ENCODE measurements around the gene ZNF280B.
"Not testable (repeated sequence)": the region's sequence is repeated elsewhere in the genome, so short reads cannot be mapped to it uniquely, and the experiment has no call there.

The ZNF280B gene

GRCh38 chr22:22515890-22516289, 7.3 kb upstream of the ZNF280B start:
- no peak overlapping the region for H3K9ac ChIP-seq
- TF ChIP-seq CTCF (conservative IDR thresholded peaks at IDR 0.05; ENCODE audit: low read depth, low read length) = no peak
- H3K36me3 ChIP-seq (ENCODE audit: insufficient read depth) = no peaks in the 10 kb centered on the region
- no peaks in the 10 kb centered on the region for H3K4me1 ChIP-seq (ENCODE audit: low read depth, poor library complexity, severe bottlenecking)
- no peaks in the 10 kb centered on the region for H3K27me3 ChIP-seq (ENCODE audit: insufficient read depth, low read depth)
- no peak overlapping the region for H3K27ac ChIP-seq
- H3K4me3 ChIP-seq (IDR thresholded peaks at IDR 0.05; ENCODE audit: insufficient read depth, low read depth, low read length) = no peak overlapping the region
- no peaks in the 10 kb centered on the region for H3K79me2 ChIP-seq (ENCODE audit: insufficient read depth, low read depth)
- H3K4me2 ChIP-seq = no peak overlapping the region
- H2AFZ ChIP-seq (ENCODE audit: low read depth) = no peak overlapping the region
- no peaks in the 10 kb centered on the region for H4K20me1 ChIP-seq (ENCODE audit: insufficient read depth)

DNA sequence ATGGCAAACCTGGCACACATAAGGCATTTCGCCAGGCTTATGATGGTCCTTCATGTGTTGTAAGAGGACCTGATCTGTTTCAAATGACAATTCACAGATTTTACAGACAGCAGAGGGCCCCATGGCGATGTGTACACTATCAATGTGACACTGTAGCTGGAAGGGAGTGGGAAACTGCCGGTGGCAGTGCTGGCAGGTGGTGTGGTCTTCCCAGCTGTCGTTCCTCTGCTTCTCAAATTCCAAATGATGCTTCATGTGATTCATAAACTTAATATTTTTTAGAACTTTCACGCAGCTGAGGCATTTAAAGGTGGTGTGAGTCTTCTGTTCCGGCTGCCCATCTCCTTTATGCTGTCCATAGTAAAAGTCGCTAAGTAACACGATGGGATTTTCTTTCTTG, 5.9 kb upstream of the ZNF280B start:
- not testable (repeated sequence) for H3K36me3 ChIP-seq (ENCODE audit: insufficient read depth); H3K4me1 ChIP-seq (ENCODE audit: low read depth, poor library complexity, severe bottlenecking); H3K4me2 ChIP-seq; H3K27ac ChIP-seq; H3K9ac ChIP-seq; H4K20me1 ChIP-seq (ENCODE audit: insufficient read depth); H3K27me3 ChIP-seq (ENCODE audit: insufficient read depth, low read depth); H3K4me3 ChIP-seq (IDR thresholded peaks at IDR 0.05; ENCODE audit: insufficient read depth, low read depth, low read length); H3K79me2 ChIP-seq (ENCODE audit: insufficient read depth, low read depth); H2AFZ ChIP-seq (ENCODE audit: low read depth)

DNA sequence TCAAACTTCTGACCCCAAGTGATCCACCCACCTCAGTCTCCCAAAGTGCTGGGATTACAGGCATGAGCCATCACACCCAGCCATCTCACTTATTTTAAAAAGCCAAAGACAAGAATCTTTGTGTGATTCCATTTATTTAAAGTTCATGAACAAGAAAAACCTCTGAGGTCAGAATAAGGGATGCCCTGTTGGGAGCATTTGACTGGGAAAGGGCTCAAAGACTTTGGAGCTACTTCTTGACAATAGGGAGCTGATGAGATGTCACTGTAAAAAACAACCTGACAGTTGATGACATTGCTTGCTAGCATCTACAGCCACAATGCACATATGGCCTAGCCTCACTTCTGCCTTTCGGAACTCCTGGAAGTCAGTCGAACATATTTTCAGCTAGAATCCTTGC, 5.1 kb upstream of the ZNF280B start:
- Histone ChIP-seq H2AFZ (ENCODE audit: low read depth) (no peak overlapping the region), H3K36me3 (ENCODE audit: insufficient read depth) (no peaks in the 10 kb centered on the region), H3K4me3 (IDR thresholded peaks at IDR 0.05; ENCODE audit: insufficient read depth, low read depth, low read length) (no peak overlapping the region), H3K27ac (no peak overlapping the region), H3K27me3 (ENCODE audit: insufficient read depth, low read depth) (no peaks in the 10 kb centered on the region), H3K4me2 (no peak overlapping the region), H3K79me2 (ENCODE audit: insufficient read depth, low read depth) (no peaks in the 10 kb centered on the region), H3K9ac (no peak overlapping the region), H4K20me1 (ENCODE audit: insufficient read depth) (no peaks in the 10 kb centered on the region), H3K4me1 (ENCODE audit: low read depth, poor library complexity, severe bottlenecking) (no peaks in the 10 kb centered on the region)
- TF ChIP-seq CTCF (conservative IDR thresholded peaks at IDR 0.05; ENCODE audit: low read depth, low read length) = no peak

DNA sequence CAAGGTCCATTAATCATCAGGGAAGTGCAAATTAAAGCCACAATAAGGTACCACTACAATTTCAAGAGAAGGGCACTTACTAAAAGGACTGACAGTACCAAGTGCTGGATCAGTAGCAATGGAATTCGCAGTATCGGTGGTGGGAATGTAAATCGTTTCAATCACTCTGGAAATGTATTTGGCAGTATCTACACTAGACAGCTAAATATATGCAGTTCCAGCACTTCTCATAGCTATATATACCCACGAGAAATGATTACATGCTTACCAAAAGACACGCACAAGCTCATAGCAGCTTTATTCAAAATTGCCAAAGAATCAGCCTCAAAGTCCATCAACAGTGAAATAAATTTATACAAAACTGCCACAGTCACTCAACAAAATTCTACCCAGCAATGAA, 4.4 kb upstream of the ZNF280B start:
- no peak overlapping the region for H3K9ac ChIP-seq
- H3K79me2 ChIP-seq (ENCODE audit: insufficient read depth, low read depth) = no peaks in the 10 kb centered on the region
- no peak overlapping the region for H2AFZ ChIP-seq (ENCODE audit: low read depth)
- H3K36me3 ChIP-seq (ENCODE audit: insufficient read depth) = no peaks in the 10 kb centered on the region
- H3K27me3 ChIP-seq (ENCODE audit: insufficient read depth, low read depth) = no peaks in the 10 kb centered on the region
- TF ChIP-seq CTCF (conservative IDR thresholded peaks at IDR 0.05; ENCODE audit: low read depth, low read length) = no peak
- H3K27ac ChIP-seq = no peak overlapping the region
- no peak overlapping the region for H3K4me2 ChIP-seq
- peaks cover 2% of the 10 kb centered on the region for H3K4me1 ChIP-seq (ENCODE audit: low read depth, poor library complexity, severe bottlenecking)
- no peak overlapping the region for H3K4me3 ChIP-seq (IDR thresholded peaks at IDR 0.05; ENCODE audit: insufficient read depth, low read depth, low read length)
- H4K20me1 ChIP-seq (ENCODE audit: insufficient read depth) = no peaks in the 10 kb centered on the region

GRCh38 chr22:22510833-22511232, 2.3 kb upstream of the ZNF280B start:
- not testable (repeated sequence) for H3K36me3 ChIP-seq (ENCODE audit: insufficient read depth); H3K79me2 ChIP-seq (ENCODE audit: insufficient read depth, low read depth)

GRCh38 chr22:22509912-22510311, 1.4 kb upstream of the ZNF280B start:
- H3K4me3 ChIP-seq (IDR thresholded peaks at IDR 0.05; ENCODE audit: insufficient read depth, low read depth, low read length); H3K27me3 ChIP-seq (ENCODE audit: insufficient read depth, low read depth); H3K4me1 ChIP-seq (ENCODE audit: low read depth, poor library complexity, severe bottlenecking); H4K20me1 ChIP-seq (ENCODE audit: insufficient read depth); H2AFZ ChIP-seq (ENCODE audit: low read depth); H3K36me3 ChIP-seq (ENCODE audit: insufficient read depth); H3K79me2 ChIP-seq (ENCODE audit: insufficient read depth, low read depth); H3K9ac ChIP-seq; H3K4me2 ChIP-seq; H3K27ac ChIP-seq: not testable (repeated sequence)

More at GRCh38 chr22:22510833-22511232, 2.3 kb upstream of the ZNF280B start:
- H3K9ac ChIP-seq; H3K27ac ChIP-seq; H3K4me2 ChIP-seq; H3K4me1 ChIP-seq (ENCODE audit: low read depth, poor library complexity, severe bottlenecking); H2AFZ ChIP-seq (ENCODE audit: low read depth); H4K20me1 ChIP-seq (ENCODE audit: insufficient read depth); H3K27me3 ChIP-seq (ENCODE audit: insufficient read depth, low read depth); H3K4me3 ChIP-seq (IDR thresholded peaks at IDR 0.05; ENCODE audit: insufficient read depth, low read depth, low read length): not testable (repeated sequence)

Data from KMS-11 (cell line).